HepG2 (cell line): ENCODE data around the gene TMTC3. TPM values are rescaled to one million over a fixed set of nuclear protein-coding genes. Genes with fewer than 3 reads are reported as not detected.

Experiments
- CEBPB ChIP-seq: IDR thresholded peaks from 2 replicates; pipeline ENCODE4 v1.6.1; 2011; ENCODE audit warnings: low read depth, low read length, improper control_type of control experiment, borderline replicate concordance
- HNRNPLL ChIP-seq: fragments of 200-400 bp; formaldehyde crosslinking; IDR thresholded peaks from 2 replicates; pipeline ENCODE4 v1.6.1; 2017; ENCODE audit warnings: mild to moderate bottlenecking, low read depth, low read length; ENCODE audit not compliant: poor library complexity, severe bottlenecking
- KDM5B ChIP-seq: sonication (generic); formaldehyde crosslinking; IDR thresholded peaks from 2 replicates; pipeline ENCODE4 v1.4.0; 2020; ENCODE audit warnings: missing genetic modification reagents, mild to moderate bottlenecking, borderline replicate concordance
- ZNF205 ChIP-seq: IDR thresholded peaks from 2 replicates; pipeline ENCODE4 v1.6.1; 2018; ENCODE audit warnings: missing biosample characterization, missing genetic modification reagents
- ZNF367 ChIP-seq: sonication (generic); formaldehyde crosslinking; IDR thresholded peaks from 2 replicates; pipeline ENCODE4 v1.4.0; 2020; ENCODE audit warnings: missing genetic modification reagents, borderline replicate concordance
- polyA plus RNA-seq, 8 experiments: library from polyadenylated mRNA; depleted of rRNA in 3 of 8; stranded (reverse) in 7 of 8; unstranded in 1 of 8; fragments of >200 nt; fragmentation: Illumina TruSeq in 4 of 8; extraction: Trizol in 4 of 8; gene quantifications; 2 replicates each; pipeline versions ENCODE4 v1.2.1 to v1.2.3, GENCODE V29; 2011 to 2016; ENCODE audit warnings: low read depth in 4 of 8, missing spikeins in 1 of 8, mixed read lengths in 1 of 8; ENCODE audit not compliant: insufficient read depth in 1 of 8
- total RNA-seq, 5 experiments: library from RNA; depleted of rRNA; stranded (reverse); fragments of >200 nt; fragmentation: Illumina TruSeq; extraction: Trizol; gene quantifications; 2 replicates each; pipeline ENCODE4 v1.2.3, GENCODE V29; 2016; ENCODE audit warnings: low read depth in 1 of 5
- TF ChIP-seq, protein P1 (sequence below): IDR thresholded peaks from 2 replicates; pipeline ENCODE4 v1.6.1; 2016; ENCODE audit warnings: low read depth
- TF ChIP-seq, protein P2 (sequence below): IDR thresholded peaks from 2 replicates; pipeline ENCODE4 v1.6.1; 2012; ENCODE audit warnings: low read length, improper control_type of control experiment
- TF ChIP-seq, protein P3 (sequence below): sonication (generic); formaldehyde crosslinking; IDR thresholded peaks from 2 replicates; pipeline ENCODE4 v1.5.1; 2020; ENCODE audit warnings: mild to moderate bottlenecking, missing genetic modification reagents, borderline replicate concordance

The TMTC3 gene
- total and polyA plus RNA-seq, 2 of the 13 experiments (the other 11 are each of a cell fraction or from before 2014, with no cell fraction given) = 6.3 to 22.5 TPM

DNA sequence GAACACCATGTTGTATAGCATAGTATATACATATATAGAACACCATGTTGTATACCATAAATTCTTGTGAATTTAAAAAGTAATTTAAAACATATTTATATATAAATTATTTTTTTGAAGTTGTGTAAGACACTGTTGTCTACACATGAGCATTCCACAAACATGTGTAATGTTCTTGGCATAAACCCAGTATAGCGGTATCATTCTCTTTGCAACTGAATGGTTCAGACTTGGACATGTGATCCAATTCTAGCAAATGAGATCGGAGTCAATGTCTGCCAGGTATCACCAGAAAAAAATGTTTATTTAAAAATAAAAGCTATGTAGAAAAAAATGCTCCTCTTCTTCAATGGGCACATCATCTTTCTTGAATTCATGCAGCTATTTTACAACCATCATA, 34.1 kb upstream of the TMTC3 start (continued):
- TF ChIP-seq, protein P1, sequence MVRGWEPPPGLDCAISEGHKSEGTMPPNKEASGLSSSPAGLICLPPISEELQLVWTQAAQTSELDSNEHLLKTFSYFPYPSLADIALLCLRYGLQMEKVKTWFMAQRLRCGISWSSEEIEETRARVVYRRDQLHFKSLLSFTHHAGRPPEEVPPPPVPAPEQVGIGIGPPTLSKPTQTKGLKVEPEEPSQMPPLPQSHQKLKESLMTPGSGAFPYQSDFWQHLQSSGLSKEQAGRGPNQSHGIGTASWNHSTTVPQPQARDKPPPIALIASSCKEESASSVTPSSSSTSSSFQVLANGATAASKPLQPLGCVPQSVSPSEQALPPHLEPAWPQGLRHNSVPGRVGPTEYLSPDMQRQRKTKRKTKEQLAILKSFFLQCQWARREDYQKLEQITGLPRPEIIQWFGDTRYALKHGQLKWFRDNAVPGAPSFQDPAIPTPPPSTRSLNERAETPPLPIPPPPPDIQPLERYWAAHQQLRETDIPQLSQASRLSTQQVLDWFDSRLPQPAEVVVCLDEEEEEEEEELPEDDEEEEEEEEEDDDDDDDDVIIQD (CRISPR knock-in tag) = no peak
- TF ChIP-seq CEBPB (no peak), KDM5B (CRISPR knock-in tag) (no peak), ZNF367 (CRISPR knock-in tag) (no peak), ZNF205 (CRISPR knock-in tag) (no peak), HNRNPLL (no peak)
- TF ChIP-seq, protein P2, sequence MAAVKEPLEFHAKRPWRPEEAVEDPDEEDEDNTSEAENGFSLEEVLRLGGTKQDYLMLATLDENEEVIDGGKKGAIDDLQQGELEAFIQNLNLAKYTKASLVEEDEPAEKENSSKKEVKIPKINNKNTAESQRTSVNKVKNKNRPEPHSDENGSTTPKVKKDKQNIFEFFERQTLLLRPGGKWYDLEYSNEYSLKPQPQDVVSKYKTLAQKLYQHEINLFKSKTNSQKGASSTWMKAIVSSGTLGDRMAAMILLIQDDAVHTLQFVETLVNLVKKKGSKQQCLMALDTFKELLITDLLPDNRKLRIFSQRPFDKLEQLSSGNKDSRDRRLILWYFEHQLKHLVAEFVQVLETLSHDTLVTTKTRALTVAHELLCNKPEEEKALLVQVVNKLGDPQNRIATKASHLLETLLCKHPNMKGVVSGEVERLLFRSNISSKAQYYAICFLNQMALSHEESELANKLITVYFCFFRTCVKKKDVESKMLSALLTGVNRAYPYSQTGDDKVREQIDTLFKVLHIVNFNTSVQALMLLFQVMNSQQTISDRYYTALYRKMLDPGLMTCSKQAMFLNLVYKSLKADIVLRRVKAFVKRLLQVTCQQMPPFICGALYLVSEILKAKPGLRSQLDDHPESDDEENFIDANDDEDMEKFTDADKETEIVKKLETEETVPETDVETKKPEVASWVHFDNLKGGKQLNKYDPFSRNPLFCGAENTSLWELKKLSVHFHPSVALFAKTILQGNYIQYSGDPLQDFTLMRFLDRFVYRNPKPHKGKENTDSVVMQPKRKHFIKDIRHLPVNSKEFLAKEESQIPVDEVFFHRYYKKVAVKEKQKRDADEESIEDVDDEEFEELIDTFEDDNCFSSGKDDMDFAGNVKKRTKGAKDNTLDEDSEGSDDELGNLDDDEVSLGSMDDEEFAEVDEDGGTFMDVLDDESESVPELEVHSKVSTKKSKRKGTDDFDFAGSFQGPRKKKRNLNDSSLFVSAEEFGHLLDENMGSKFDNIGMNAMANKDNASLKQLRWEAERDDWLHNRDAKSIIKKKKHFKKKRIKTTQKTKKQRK = no peak
- TF ChIP-seq, protein P3, sequence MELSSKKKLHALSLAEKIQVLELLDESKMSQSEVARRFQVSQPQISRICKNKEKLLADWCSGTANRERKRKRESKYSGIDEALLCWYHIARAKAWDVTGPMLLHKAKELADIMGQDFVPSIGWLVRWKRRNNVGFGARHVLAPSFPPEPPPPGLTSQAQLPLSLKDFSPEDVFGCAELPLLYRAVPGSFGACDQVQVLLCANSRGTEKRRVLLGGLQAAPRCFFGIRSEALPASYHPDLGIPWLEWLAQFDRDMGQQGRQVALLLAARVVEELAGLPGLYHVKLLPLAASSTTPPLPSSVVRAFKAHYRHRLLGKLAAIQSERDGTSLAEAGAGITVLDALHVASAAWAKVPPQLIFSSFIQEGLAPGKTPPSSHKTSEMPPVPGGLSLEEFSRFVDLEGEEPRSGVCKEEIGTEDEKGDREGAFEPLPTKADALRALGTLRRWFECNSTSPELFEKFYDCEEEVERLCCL (CRISPR knock-in tag) = no peak
